Natural killer cell (primary cell): ENCODE data around the gene TRHDE. TPM values are rescaled to one million over a fixed set of nuclear protein-coding genes. Genes with fewer than 3 reads are reported as not detected.

Source experiments
- ATAC-seq, 3 donors: fragments of 150-1000 bp in 2 of 3; fragments of 200-7000 bp in 1 of 3; cut with Tn5 transposase; 1 replicate in 1 of 3; 2 replicates in 2 of 3; pipeline ENCODE4 v1.10.0; 2021; ENCODE audit warnings: mild to moderate bottlenecking in 2 of 3, moderate library complexity in 2 of 3
- DNase-seq, 2 donors: peaks; one replicate each; pipeline versions ENCODE4 v3.0.0 to v3.0.0-alpha.2; 2013 to 2021; ENCODE audit warnings: mixed read lengths in 1 of 2
- H3K27ac ChIP-seq: one replicate; pipeline ENCODE4 v1.5.1; 2013; ENCODE audit warnings: mild to moderate bottlenecking, low read length
- H3K27me3 ChIP-seq: one replicate; pipeline ENCODE4 v1.6.1; 2013; ENCODE audit warnings: low read length; ENCODE audit not compliant: control insufficient read depth, insufficient read depth
- H3K36me3 ChIP-seq: one replicate; pipeline ENCODE4 v1.6.1; 2013; ENCODE audit warnings: low read length; ENCODE audit not compliant: control insufficient read depth, insufficient read depth
- H3K4me1 ChIP-seq: one replicate; pipeline ENCODE4 v1.6.1; 2013; ENCODE audit warnings: low read length; ENCODE audit not compliant: control insufficient read depth, insufficient read depth
- H3K4me3 ChIP-seq: one replicate; pipeline ENCODE4 v1.5.1; 2013; ENCODE audit warnings: low read length
- H3K9me3 ChIP-seq: one replicate; pipeline ENCODE4 v1.6.1; 2013; ENCODE audit warnings: low read length; ENCODE audit not compliant: control insufficient read depth, insufficient read depth
- H3K27ac Mint-ChIP-seq, 2 donors: one replicate each; pipeline ENCODE4 v1.8.0; 2022; ENCODE audit warnings: mild to moderate bottlenecking in 2 of 2, mixed read lengths in 2 of 2, moderate library complexity in 1 of 2
- H3K27me3 Mint-ChIP-seq, 2 donors: one replicate each; pipeline ENCODE4 v1.8.0; 2022; ENCODE audit warnings: low read depth in 2 of 2, mixed read lengths in 2 of 2
- H3K36me3 Mint-ChIP-seq: one replicate; pipeline ENCODE4 v1.8.0; 2022; ENCODE audit warnings: mixed read lengths
- H3K4me1 Mint-ChIP-seq, 2 donors: one replicate each; pipeline ENCODE4 v1.8.0; 2022; ENCODE audit warnings: mixed read lengths in 2 of 2
- H3K4me3 Mint-ChIP-seq: one replicate; pipeline ENCODE4 v1.8.0; 2022; ENCODE audit warnings: mild to moderate bottlenecking, moderate library complexity, mixed read lengths
- H3K9me3 Mint-ChIP-seq, 2 donors: one replicate each; pipeline ENCODE4 v1.8.0; 2022; ENCODE audit warnings: mixed read lengths in 2 of 2
- WGBS: methylation state at CpG from one replicate; pipeline ENCODE4 v1.1.7; 2013; ENCODE audit warnings: missing lambda C conversion rate; ENCODE audit not compliant: insufficient coverage; 5-methylcytosine and 5-hydroxymethylcytosine counted together
- intact Hi-C: fragments of 100-400 bp; cut with micrococcal nuclease; formaldehyde crosslinking; loops from one replicate; pipeline ENCODE4 v1.14.2; 2022
- total RNA-seq, 4 donors: library from RNA; stranded (reverse); fragments of 120-200 nt in 1 of 4; gene quantifications; one replicate each; pipeline versions ENCODE4 v1.2.3 to v1.2.4, GENCODE V29; 2013 to 2022
- TF ChIP-seq, protein P1 (sequence below): fragments of 200-600 bp; IDR thresholded peaks from one replicate; pipeline ENCODE4 v1.8.0; 2022; ENCODE audit warnings: antibody characterized with exemption

The TRHDE gene
- total RNA-seq, 3 donors from 2014 or later (not counting 1 experiment from before 2014, with no cell fraction given): 0.33 TPM; not detected in 2

GRCh38 chr12:72433298-72433697, 161.1 kb downstream of the TRHDE start:
- H3K4me3 Mint-ChIP-seq: no peak overlapping the region
- WGBS: no CpG with 5 or more reads among the region's 1 CpG
- H3K27me3 Mint-ChIP-seq: no peaks in the 10 kb centered on the region
- H3K27ac Mint-ChIP-seq: no peak overlapping the region
- Histone ChIP-seq H3K4me1 (no peaks in the 10 kb centered on the region), H3K27me3 (no peaks in the 10 kb centered on the region), H3K9me3 (peaks cover 2% of the 10 kb centered on the region), H3K4me3 (no peak overlapping the region), H3K27ac (no peak overlapping the region), H3K36me3 (no peaks in the 10 kb centered on the region)
- intact Hi-C loops: no loop called here
- TF ChIP-seq, protein P1, sequence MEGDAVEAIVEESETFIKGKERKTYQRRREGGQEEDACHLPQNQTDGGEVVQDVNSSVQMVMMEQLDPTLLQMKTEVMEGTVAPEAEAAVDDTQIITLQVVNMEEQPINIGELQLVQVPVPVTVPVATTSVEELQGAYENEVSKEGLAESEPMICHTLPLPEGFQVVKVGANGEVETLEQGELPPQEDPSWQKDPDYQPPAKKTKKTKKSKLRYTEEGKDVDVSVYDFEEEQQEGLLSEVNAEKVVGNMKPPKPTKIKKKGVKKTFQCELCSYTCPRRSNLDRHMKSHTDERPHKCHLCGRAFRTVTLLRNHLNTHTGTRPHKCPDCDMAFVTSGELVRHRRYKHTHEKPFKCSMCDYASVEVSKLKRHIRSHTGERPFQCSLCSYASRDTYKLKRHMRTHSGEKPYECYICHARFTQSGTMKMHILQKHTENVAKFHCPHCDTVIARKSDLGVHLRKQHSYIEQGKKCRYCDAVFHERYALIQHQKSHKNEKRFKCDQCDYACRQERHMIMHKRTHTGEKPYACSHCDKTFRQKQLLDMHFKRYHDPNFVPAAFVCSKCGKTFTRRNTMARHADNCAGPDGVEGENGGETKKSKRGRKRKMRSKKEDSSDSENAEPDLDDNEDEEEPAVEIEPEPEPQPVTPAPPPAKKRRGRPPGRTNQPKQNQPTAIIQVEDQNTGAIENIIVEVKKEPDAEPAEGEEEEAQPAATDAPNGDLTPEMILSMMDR: no peak
- H3K4me1 Mint-ChIP-seq: no peaks in the 10 kb centered on the region
- ATAC-seq (no peak), DNase-seq (no peak)
- peaks cover 6 to 9% of the 10 kb centered on the region in 2 donors for H3K9me3 Mint-ChIP-seq
- no peaks in the 10 kb centered on the region for H3K36me3 Mint-ChIP-seq

- Histone ChIP-seq H3K4me3 (no peak overlapping the region), H3K27me3 (no peaks in the 10 kb centered on the region), H3K4me1 (no peaks in the 10 kb centered on the region), H3K27ac (no peak overlapping the region), H3K36me3 (no peaks in the 10 kb centered on the region), H3K9me3 (peaks cover 2% of the 10 kb centered on the region)
- TF ChIP-seq, protein P1: no peak
- intact Hi-C loops: no loop called here
- no peaks in the 10 kb centered on the region for H3K27me3 Mint-ChIP-seq
- no peaks in the 10 kb centered on the region for H3K36me3 Mint-ChIP-seq
- H3K27ac Mint-ChIP-seq: no peak overlapping the region
- H3K9me3 Mint-ChIP-seq: peaks cover 12 to 14% of the 10 kb centered on the region in 2 donors
- no peak for DNase-seq
- WGBS: 80% methylated on average over 1 of the region's 1 CpG
- H3K4me3 Mint-ChIP-seq: no peak overlapping the region
- ATAC-seq: no peak
- H3K4me1 Mint-ChIP-seq: no peaks in the 10 kb centered on the region
Observed at GRCh38 chr12:72434999-72435398, 162.8 kb downstream of the TRHDE start.

DNA sequence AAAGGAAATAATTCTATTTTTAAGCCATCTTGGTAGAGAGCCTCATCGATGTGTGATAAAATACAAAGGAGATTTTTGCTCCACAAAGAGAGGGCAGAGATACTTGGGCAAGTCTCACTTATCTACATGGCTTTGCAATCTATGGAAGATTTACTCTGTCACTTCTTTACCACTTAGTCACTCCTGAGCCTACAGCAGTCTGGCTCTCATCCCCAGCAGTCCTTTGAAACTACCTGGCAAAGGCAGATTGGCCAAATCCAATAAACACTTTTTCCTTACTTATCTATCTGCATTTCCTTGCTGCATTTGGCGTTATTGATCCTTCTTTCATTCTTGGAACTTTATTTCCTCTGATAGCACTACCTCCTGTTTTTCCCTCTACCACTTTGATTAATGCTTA, 170.0 kb downstream of the TRHDE start:
- H3K27me3 ChIP-seq: no peaks in the 10 kb centered on the region
- WGBS: 91% methylated on average over 2 of the region's 2 CpGs
- H3K4me3 Mint-ChIP-seq: no peak overlapping the region
- H3K4me3 ChIP-seq: no peak overlapping the region
- no peak for DNase-seq
- no peaks in the 10 kb centered on the region for H3K36me3 Mint-ChIP-seq
- H3K27ac ChIP-seq: no peak overlapping the region
- TF ChIP-seq, protein P1: no peak
- no peaks in the 10 kb centered on the region for H3K4me1 Mint-ChIP-seq
- no peaks in the 10 kb centered on the region for H3K4me1 ChIP-seq
- H3K27ac Mint-ChIP-seq: no peak overlapping the region
- peaks cover 17 to 23% of the 10 kb centered on the region in 2 donors for H3K9me3 Mint-ChIP-seq
- intact Hi-C loops: no loop called here
- H3K9me3 ChIP-seq: peaks cover 3% of the 10 kb centered on the region
- H3K36me3 ChIP-seq: no peaks in the 10 kb centered on the region
- H3K27me3 Mint-ChIP-seq: no peaks in the 10 kb centered on the region
- no peak for ATAC-seq

DNA sequence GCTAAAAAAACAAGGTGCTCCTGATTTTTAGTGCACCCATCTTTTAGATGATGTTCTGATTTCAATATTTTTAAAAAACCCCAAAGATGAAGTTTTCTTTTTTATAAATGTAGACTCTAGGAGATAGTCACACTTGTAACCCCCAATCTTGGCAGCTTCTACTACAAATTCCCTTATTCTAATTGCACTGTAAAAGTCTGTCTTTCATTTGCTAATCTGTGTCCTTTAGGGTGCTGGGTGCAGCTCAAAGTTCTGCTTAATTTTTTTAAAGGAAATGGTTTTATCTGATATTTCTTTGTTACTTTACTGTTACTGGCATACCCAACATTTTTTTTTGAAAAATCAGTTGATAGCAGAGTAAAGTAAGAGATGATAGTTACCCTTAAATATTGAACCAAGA, 172.0 kb downstream of the TRHDE start:
- Mint-ChIP-seq H3K36me3 (no peaks in the 10 kb centered on the region), H3K9me3 (peaks cover 16 to 22% of the 10 kb centered on the region in 2 donors)

More for the DNA sequence above, 172.0 kb downstream of the TRHDE start:
- DNase-seq: no peak
- TF ChIP-seq, protein P1: no peak
- intact Hi-C loops: no loop called here
- H3K4me1 Mint-ChIP-seq: no peaks in the 10 kb centered on the region
- Histone ChIP-seq H3K4me3 (no peak overlapping the region), H3K36me3 (no peaks in the 10 kb centered on the region), H3K4me1 (no peaks in the 10 kb centered on the region), H3K27me3 (no peaks in the 10 kb centered on the region), H3K27ac (no peak overlapping the region), H3K9me3 (peaks cover 3% of the 10 kb centered on the region)
- H3K27ac Mint-ChIP-seq: no peak overlapping the region
- ATAC-seq: no peak
- H3K27me3 Mint-ChIP-seq: no peaks in the 10 kb centered on the region
- no peak overlapping the region for H3K4me3 Mint-ChIP-seq
